HG03342 (cell line): Measurements from ENCODE around the gene DDX27.
"Not testable (repeated sequence)": the region's sequence is repeated elsewhere in the genome, so short reads cannot be mapped to it uniquely, and the experiment has no call there.

Experiments used
- ATAC-seq: cut with Tn5 transposase; IDR thresholded peaks from one replicate; pipeline ENCODE4 v1.9.1; 2021; ENCODE audit warnings: mild to moderate bottlenecking, moderate library complexity; ENCODE audit not compliant: unreplicated experiment

DDX27 gene

DNA sequence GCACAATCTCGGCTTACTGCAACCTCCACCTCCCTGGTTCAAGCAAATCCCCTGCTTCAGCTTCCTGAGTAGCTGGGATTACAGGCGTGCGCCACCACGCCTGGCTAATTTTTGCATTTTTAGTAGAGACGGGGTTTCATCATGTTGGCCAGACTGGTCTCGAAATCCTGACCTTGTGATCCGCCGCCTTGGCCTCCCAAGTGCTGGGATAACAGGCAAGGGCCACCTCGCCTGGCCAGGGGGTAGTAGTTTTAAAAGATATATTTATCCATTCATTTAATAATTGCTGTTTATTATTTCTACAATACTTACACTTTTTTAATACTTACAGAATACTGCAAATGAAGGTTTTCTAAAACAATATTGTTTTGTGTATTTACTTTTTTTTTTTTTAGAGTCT lies 15.5 kb upstream of the DDX27 start:
- ATAC-seq, result no peak

- ATAC-seq, result no peak
Measured at GRCh38 chr20:49207076-49207475, 12.1 kb upstream of the DDX27 start.

DNA sequence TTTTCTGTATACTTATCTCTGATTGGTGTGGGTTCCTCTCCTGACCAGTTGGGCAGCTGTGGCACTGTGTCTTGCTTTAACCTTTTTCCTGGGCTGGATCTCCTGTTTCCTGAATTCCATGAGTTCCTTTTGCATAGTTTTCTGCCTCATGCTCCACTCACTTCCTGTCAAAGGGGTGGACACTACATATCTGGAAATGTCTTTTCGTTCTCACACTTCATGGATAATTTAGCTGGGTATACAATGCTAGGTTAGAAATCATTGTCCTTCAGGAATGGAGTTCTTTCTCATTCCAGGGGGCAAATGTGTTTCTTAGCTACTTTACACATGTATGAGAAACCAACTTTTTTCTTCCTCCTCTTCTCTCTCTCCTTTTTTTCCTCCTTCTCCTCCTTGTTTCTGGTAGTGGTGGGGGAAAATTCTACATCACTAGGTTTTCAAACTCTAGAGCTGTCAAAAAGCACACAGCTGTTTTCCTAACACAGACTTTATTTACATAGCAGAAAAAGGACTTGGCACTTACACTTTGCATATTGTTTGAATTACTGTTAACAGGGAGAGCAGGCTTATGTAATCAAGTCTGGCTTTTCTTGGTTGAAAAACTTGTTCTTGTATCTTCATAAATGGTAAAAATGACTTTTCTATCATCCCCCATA lies 9.0 kb upstream of the DDX27 start:
- ATAC-seq, result no peak

DNA sequence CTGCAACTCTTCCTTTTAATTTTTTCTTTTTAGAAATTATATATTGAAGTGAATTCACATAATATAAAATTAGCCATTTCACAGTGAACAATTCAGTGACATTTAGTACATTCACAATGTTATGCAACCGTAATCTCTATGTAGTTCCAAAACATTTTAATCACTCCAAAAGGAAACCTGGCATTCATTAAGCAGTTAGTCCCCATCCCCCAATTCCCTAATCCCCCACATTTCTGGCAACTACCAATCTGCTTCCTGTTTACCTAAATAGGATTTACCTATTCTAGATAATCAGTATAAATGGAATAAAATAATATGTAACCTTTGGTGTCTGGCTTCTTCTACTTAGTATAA lies 8.5 kb upstream of the DDX27 start:
- no peak for ATAC-seq

GRCh38 chr20:49214571-49214970 lies 4.6 kb upstream of the DDX27 start:
- ATAC-seq, result no peak

- no peak for ATAC-seq
Measured at GRCh38 chr20:49215232-49215631, 4.0 kb upstream of the DDX27 start.

DNA sequence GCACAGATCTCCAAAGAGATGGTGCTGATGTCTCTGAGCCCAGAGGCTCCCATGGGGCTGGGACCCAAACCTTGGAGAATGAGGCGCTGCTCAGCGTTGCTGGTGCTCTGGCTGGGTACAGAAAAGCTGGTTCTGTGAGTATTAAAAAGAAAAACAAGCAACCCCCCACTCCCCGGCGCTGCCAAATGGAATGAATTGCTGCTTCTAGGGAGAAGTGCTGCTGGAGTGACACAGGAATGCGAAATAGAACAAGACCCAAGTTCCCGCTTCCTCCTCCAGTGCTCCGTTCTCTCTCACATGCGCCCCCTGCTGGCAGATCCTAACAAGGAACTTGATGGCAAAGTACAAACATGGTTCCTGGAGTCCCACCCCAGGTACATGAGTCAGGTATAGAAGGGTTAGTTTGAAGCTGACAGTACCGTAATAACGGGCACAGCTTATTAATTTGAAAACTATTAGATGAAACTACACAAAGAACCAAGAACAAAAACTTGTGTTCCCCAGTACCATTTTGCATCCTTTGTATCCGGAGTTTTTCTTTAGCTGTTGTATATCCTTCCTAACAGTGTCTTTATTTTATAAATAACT lies 2.1 kb upstream of the DDX27 start:
- ATAC-seq, result no peak

DNA sequence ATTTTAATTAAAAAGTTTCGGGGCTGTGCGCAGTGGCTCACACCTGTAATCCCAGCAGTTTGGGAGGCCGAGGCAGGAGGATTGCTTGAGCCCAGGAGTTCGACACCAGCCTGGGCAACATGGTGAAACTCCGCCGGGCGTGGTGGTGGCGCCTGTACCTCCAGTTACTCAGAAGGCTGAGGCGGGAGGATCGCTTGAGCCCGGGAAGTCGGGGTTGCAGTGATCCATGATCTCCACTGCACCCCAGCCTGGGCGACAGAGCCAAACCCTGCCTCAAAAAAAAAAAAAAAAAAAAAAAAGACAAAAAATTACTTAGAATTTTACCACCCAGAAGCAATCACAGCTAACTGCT lies 501 bp upstream of the DDX27 start:
- ATAC-seq, result not testable (repeated sequence)

DNA sequence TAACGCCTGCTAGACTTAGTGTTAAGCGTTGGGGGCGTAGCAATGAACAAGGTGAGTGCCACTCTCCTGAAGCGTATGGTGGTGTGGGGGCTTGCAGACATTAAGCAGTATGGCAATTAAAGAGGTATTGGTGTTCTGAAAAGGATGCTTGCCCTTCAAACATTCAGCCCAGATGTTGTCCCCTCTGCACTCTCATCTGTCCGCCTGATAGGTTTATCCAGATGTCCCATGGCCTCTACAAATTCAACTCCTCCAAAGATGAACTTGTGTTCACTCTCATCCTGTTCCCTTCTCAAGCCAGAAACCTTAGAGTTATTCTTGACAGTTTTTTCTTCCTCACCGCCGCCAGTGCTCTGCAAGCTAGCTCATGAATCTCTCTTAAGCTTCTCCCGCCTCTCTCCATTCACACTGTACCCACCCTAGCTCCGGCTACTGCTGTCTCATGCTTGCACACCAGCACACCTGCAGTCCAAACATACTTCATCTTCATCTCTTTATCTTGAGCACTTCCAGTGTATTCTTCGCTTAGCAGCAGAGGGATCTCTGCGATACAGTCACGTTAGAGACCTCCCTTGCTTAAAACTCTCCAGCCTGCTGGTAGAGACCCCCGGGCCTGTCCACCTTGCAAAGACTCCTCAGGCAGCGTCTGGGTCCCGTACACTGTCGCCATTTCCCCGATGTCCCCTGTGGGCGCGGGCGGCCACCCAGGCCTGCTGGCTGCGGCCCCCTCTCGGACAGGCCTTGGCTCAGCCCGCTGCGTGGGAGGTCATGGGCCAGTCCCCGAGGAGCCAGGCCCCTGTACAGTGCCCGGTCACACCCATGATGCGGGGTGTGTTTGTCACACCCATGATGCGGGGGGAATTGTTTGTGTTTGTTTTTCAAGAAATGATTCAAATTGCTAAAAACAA lies 962 bp downstream of the DDX27 start:
- no peak for ATAC-seq

GRCh38 chr20:49225896-49226295 lies 6.7 kb downstream of the DDX27 start:
- no peak for ATAC-seq

- no peak for ATAC-seq
Measured at GRCh38 chr20:49228676-49229075, 9.5 kb downstream of the DDX27 start.

- no peak for ATAC-seq
Measured at GRCh38 chr20:49229381-49229780, 10.2 kb downstream of the DDX27 start.

DNA sequence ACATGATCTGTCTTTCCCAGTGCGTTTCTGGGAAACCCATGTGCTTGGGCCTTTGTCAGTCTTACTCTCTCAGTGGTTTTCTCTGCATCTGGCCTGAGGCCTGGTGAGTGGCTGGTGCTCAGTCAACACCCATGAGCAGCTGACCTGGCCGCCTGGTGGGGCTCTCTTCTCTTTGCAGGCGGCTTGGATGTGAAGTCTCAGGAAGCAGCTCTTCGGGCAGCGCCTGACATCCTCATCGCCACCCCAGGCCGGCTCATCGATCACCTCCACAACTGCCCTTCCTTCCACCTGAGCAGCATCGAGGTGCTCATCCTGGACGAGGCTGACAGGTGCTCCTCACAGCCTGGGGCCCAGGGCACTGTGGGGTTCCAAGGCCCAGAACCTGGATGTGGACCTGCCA lies 10.8 kb downstream of the DDX27 start:
- no peak for ATAC-seq

DNA sequence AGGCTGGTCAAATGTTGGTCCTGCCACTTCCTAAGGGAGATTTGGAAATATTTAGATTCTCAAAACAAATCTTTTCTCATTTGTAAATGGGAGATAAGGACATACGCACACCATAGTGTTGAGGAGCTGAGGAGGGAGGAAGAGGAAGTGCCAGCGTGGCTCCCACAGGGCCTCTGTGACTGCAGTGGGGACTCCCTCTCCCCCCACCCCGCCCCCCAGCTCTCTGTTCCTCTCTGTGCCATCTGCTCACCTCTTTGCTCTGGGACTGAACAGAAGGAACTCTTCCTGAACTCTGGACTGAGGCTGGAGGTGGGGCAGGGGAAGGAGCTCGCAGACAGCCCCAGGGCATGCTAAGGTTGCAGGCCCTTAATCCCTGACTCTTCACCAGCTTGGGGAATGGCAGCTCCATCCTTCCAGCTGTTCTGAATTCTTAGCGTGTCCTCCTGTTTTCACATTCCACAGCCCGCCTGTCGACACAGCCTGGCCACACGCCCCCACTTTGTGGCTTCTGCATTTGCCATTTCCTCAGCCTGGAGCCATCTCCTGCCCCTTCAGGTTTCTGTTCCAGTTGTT lies 11.4 kb downstream of the DDX27 start:
- no peak for ATAC-seq

- no peak for ATAC-seq
Measured at GRCh38 chr20:49231471-49231870, 12.3 kb downstream of the DDX27 start.

DNA sequence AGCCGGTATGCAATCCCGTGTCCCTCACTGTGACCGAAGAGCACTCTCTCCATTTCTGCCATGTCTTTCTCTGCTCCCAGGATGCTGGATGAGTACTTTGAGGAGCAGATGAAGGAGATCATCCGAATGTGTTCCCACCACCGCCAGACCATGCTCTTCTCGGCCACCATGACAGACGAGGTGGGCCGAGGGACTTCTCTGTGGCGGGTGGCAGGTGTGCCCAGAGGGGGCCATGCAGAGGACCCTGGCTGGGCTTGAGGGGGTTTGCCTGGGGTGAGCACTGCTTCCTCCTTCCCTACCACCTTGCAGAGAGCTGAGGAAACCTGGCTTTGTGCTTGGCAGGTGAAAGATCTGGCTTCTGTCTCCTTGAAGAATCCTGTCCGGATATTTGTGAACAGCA lies 14.0 kb downstream of the DDX27 start:
- no peak for ATAC-seq

DNA sequence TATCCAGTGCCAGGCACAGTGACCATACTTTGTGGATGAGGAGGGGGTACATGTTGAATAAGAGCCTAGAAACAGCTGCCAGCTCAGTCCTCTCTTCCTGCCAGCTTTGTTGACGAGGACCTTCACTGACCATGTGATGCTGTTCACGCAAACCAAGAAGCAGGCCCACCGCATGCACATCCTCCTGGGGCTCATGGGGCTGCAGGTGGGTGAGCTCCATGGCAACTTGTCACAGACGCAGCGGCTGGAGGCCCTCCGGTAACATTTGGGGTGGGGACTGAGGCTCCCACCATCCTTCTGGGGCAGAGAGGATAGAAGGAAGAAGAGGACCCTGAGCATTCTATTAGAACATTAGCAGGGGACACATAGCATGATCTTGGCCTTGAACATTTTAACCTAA lies 15.6 kb downstream of the DDX27 start:
- ATAC-seq, result no peak

DNA sequence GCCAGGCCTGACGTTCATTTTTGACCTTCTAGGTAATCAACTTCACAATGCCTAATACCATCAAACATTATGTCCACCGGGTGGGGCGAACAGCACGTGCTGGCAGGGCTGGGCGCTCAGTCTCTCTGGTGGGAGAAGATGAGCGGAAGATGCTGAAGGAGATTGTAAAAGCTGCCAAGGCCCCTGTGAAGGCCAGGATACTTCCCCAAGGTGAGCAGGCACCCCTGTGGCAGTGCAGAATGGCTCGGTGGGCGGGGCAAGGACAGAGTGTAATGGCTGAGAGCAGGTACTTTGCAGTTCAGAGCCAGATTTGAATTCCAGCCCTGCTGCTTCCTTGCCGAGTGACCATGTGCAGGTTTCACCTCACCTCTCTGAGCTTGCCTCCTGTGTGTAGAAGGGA lies 17.1 kb downstream of the DDX27 start:
- no peak for ATAC-seq

DNA sequence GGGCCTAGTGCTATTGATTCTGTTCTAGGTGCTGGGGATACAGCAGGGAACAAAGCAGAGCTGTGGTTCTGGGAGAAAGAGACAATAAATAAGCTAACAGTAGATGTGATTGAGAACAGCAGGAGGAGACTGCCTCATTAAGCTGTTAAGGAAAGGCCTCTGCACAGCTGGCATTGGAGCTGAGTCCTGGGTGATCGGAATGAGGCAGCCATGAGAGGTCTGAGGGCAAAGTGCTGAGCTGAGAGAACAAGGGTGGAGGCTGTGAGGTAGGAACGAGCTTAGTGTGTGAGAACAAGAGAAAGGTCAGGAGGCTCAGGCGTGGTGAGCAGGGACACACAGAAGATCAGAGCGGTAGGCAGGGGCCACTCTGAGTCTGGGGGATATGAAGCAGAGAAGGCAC lies 18.3 kb downstream of the DDX27 start:
- no peak for ATAC-seq

GRCh38 chr20:49245921-49246740 lies 26.9 kb downstream of the DDX27 start:
- no peak for ATAC-seq

GRCh38 chr20:49247169-49247723 lies 28.0 kb downstream of the DDX27 start:
- no peak for ATAC-seq
